ENCODE data around the gene OTOA.
"Not testable (repeated sequence)": the region's sequence is repeated elsewhere in the genome, so short reads cannot be mapped to it uniquely, and the experiment has no call there.

OTOA gene

GRCh38 chr16:21680714-21681113, 16.9 kb downstream of the OTOA start:
- H3K9me3 ChIP-seq (ENCODE audit: control insufficient read depth, insufficient read depth, low read length); H3K27ac ChIP-seq (ENCODE audit: low read depth, low read length); H3K4me3 ChIP-seq (ENCODE audit: low read depth, low read length); H3K9ac ChIP-seq (ENCODE audit: low read depth, low read length); H3K4me1 ChIP-seq (ENCODE audit: control insufficient read depth, insufficient read depth, low read length); H3K36me3 ChIP-seq (ENCODE audit: control insufficient read depth, insufficient read depth, low read length); H3K27me3 ChIP-seq (ENCODE audit: control insufficient read depth, insufficient read depth, low read length): not testable (repeated sequence)

- Histone ChIP-seq H3K27me3 (ENCODE audit: control insufficient read depth, insufficient read depth, low read length) (no peaks in the 10 kb centered on the region), H3K36me3 (ENCODE audit: control insufficient read depth, insufficient read depth, low read length) (no peaks in the 10 kb centered on the region), H3K9ac (ENCODE audit: low read depth, low read length) (no peak overlapping the region), H3K4me3 (ENCODE audit: low read depth, low read length) (no peak overlapping the region), H3K4me1 (ENCODE audit: control insufficient read depth, insufficient read depth, low read length) (no peaks in the 10 kb centered on the region), H3K9me3 (ENCODE audit: control insufficient read depth, insufficient read depth, low read length) (no peaks in the 10 kb centered on the region), H3K27ac (ENCODE audit: low read depth, low read length) (no peak overlapping the region)
Measured at GRCh38 chr16:21683184-21683583, 19.4 kb downstream of the OTOA start.

- Histone ChIP-seq H3K9me3 (ENCODE audit: control insufficient read depth, insufficient read depth, low read length) (no peaks in the 10 kb centered on the region), H3K4me3 (ENCODE audit: low read depth, low read length) (no peak overlapping the region), H3K36me3 (ENCODE audit: control insufficient read depth, insufficient read depth, low read length) (no peaks in the 10 kb centered on the region), H3K4me1 (ENCODE audit: control insufficient read depth, insufficient read depth, low read length) (no peaks in the 10 kb centered on the region), H3K27ac (ENCODE audit: low read depth, low read length) (no peak overlapping the region), H3K9ac (ENCODE audit: low read depth, low read length) (no peak overlapping the region), H3K27me3 (ENCODE audit: control insufficient read depth, insufficient read depth, low read length) (no peaks in the 10 kb centered on the region)
Measured at GRCh38 chr16:21684199-21684598, 20.4 kb downstream of the OTOA start.

GRCh38 chr16:21685034-21685455, 21.3 kb downstream of the OTOA start:
- H3K4me1 ChIP-seq (ENCODE audit: control insufficient read depth, insufficient read depth, low read length) = no peaks in the 10 kb centered on the region
- no peak overlapping the region for H3K4me3 ChIP-seq (ENCODE audit: low read depth, low read length)
- H3K27ac ChIP-seq (ENCODE audit: low read depth, low read length) = no peak overlapping the region
- no peaks in the 10 kb centered on the region for H3K9me3 ChIP-seq (ENCODE audit: control insufficient read depth, insufficient read depth, low read length)
- no peaks in the 10 kb centered on the region for H3K27me3 ChIP-seq (ENCODE audit: control insufficient read depth, insufficient read depth, low read length)
- H3K36me3 ChIP-seq (ENCODE audit: control insufficient read depth, insufficient read depth, low read length) = no peaks in the 10 kb centered on the region
- no peak overlapping the region for H3K9ac ChIP-seq (ENCODE audit: low read depth, low read length)

GRCh38 chr16:21689107-21689506, 25.3 kb downstream of the OTOA start:
- H3K27ac ChIP-seq (ENCODE audit: low read depth, low read length) = no peak overlapping the region
- H3K4me3 ChIP-seq (ENCODE audit: low read depth, low read length) = no peak overlapping the region
- no peaks in the 10 kb centered on the region for H3K4me1 ChIP-seq (ENCODE audit: control insufficient read depth, insufficient read depth, low read length)
- no peaks in the 10 kb centered on the region for H3K36me3 ChIP-seq (ENCODE audit: control insufficient read depth, insufficient read depth, low read length)
- H3K9me3 ChIP-seq (ENCODE audit: control insufficient read depth, insufficient read depth, low read length) = no peaks in the 10 kb centered on the region
- H3K27me3 ChIP-seq (ENCODE audit: control insufficient read depth, insufficient read depth, low read length) = no peaks in the 10 kb centered on the region
- H3K9ac ChIP-seq (ENCODE audit: low read depth, low read length) = no peak overlapping the region

- not testable (repeated sequence) for H3K9ac ChIP-seq (ENCODE audit: low read depth, low read length); H3K27me3 ChIP-seq (ENCODE audit: control insufficient read depth, insufficient read depth, low read length); H3K4me1 ChIP-seq (ENCODE audit: control insufficient read depth, insufficient read depth, low read length); H3K9me3 ChIP-seq (ENCODE audit: control insufficient read depth, insufficient read depth, low read length); H3K4me3 ChIP-seq (ENCODE audit: low read depth, low read length); H3K36me3 ChIP-seq (ENCODE audit: control insufficient read depth, insufficient read depth, low read length); H3K27ac ChIP-seq (ENCODE audit: low read depth, low read length)
Measured at GRCh38 chr16:21690967-21691366, 27.2 kb downstream of the OTOA start.

- Histone ChIP-seq H3K4me1 (ENCODE audit: control insufficient read depth, insufficient read depth, low read length) (no peaks in the 10 kb centered on the region), H3K27me3 (ENCODE audit: control insufficient read depth, insufficient read depth, low read length) (no peaks in the 10 kb centered on the region), H3K9ac (ENCODE audit: low read depth, low read length) (no peak overlapping the region), H3K4me3 (ENCODE audit: low read depth, low read length) (no peak overlapping the region), H3K27ac (ENCODE audit: low read depth, low read length) (no peak overlapping the region), H3K9me3 (ENCODE audit: control insufficient read depth, insufficient read depth, low read length) (no peaks in the 10 kb centered on the region), H3K36me3 (ENCODE audit: control insufficient read depth, insufficient read depth, low read length) (no peaks in the 10 kb centered on the region)
Measured at GRCh38 chr16:21694609-21695008, 30.8 kb downstream of the OTOA start.

- no peak overlapping the region for H3K27ac ChIP-seq (ENCODE audit: low read depth, low read length)
- no peaks in the 10 kb centered on the region for H3K36me3 ChIP-seq (ENCODE audit: control insufficient read depth, insufficient read depth, low read length)
- no peak overlapping the region for H3K4me3 ChIP-seq (ENCODE audit: low read depth, low read length)
- H3K4me1 ChIP-seq (ENCODE audit: control insufficient read depth, insufficient read depth, low read length) = peaks cover 4% of the 10 kb centered on the region; the same call in 1 of the 2 replicates
- no peaks in the 10 kb centered on the region for H3K9me3 ChIP-seq (ENCODE audit: control insufficient read depth, insufficient read depth, low read length)
- H3K27me3 ChIP-seq (ENCODE audit: control insufficient read depth, insufficient read depth, low read length) = no peaks in the 10 kb centered on the region
- no peak overlapping the region for H3K9ac ChIP-seq (ENCODE audit: low read depth, low read length)
Measured at GRCh38 chr16:21697032-21697431, 33.3 kb downstream of the OTOA start.

GRCh38 chr16:21698169-21699032, 34.6 kb downstream of the OTOA start:
- Histone ChIP-seq H3K27me3 (ENCODE audit: control insufficient read depth, insufficient read depth, low read length) (no peaks in the 10 kb centered on the region), H3K9me3 (ENCODE audit: control insufficient read depth, insufficient read depth, low read length) (no peaks in the 10 kb centered on the region), H3K4me1 (ENCODE audit: control insufficient read depth, insufficient read depth, low read length) (peaks cover 4% of the 10 kb centered on the region; the same call in 1 of the 2 replicates)

GRCh38 chr16:21701271-21701670, 37.5 kb downstream of the OTOA start:
- no peak overlapping the region for H3K9ac ChIP-seq (ENCODE audit: low read depth, low read length)
- H3K9me3 ChIP-seq (ENCODE audit: control insufficient read depth, insufficient read depth, low read length) = no peaks in the 10 kb centered on the region
- no peak overlapping the region for H3K27ac ChIP-seq (ENCODE audit: low read depth, low read length)
- no peak overlapping the region for H3K4me3 ChIP-seq (ENCODE audit: low read depth, low read length)
- H3K27me3 ChIP-seq (ENCODE audit: control insufficient read depth, insufficient read depth, low read length) = no peaks in the 10 kb centered on the region
- peaks cover 4% of the 10 kb centered on the region; the same call in 1 of the 2 replicates for H3K4me1 ChIP-seq (ENCODE audit: control insufficient read depth, insufficient read depth, low read length)
- H3K36me3 ChIP-seq (ENCODE audit: control insufficient read depth, insufficient read depth, low read length) = no peaks in the 10 kb centered on the region

More at GRCh38 chr16:21698169-21699032, 34.6 kb downstream of the OTOA start:
- H3K36me3 ChIP-seq (ENCODE audit: control insufficient read depth, insufficient read depth, low read length) = no peaks in the 10 kb centered on the region
- no peak overlapping the region for H3K9ac ChIP-seq (ENCODE audit: low read depth, low read length)
- no peak overlapping the region for H3K27ac ChIP-seq (ENCODE audit: low read depth, low read length)
- H3K4me3 ChIP-seq (ENCODE audit: low read depth, low read length) = no peak overlapping the region

GRCh38 chr16:21702276-21702675, 38.5 kb downstream of the OTOA start:
- no peak overlapping the region for H3K27ac ChIP-seq (ENCODE audit: low read depth, low read length)
- no peaks in the 10 kb centered on the region for H3K27me3 ChIP-seq (ENCODE audit: control insufficient read depth, insufficient read depth, low read length)
- H3K36me3 ChIP-seq (ENCODE audit: control insufficient read depth, insufficient read depth, low read length) = no peaks in the 10 kb centered on the region
- no peak overlapping the region for H3K4me3 ChIP-seq (ENCODE audit: low read depth, low read length)
- peaks cover 4% of the 10 kb centered on the region; the same call in 1 of the 2 replicates for H3K4me1 ChIP-seq (ENCODE audit: control insufficient read depth, insufficient read depth, low read length)
- no peak overlapping the region for H3K9ac ChIP-seq (ENCODE audit: low read depth, low read length)
- no peaks in the 10 kb centered on the region for H3K9me3 ChIP-seq (ENCODE audit: control insufficient read depth, insufficient read depth, low read length)

Measured in HUES48 (cell line).